Glutamatergic neuron (in vitro differentiated cells): ENCODE measurements around the gene PPM1M. TPM values are rescaled to one million over a fixed set of nuclear protein-coding genes. Genes with fewer than 3 reads are reported as not detected.

ENCODE experiments used
- DNase-seq: peaks from one replicate; pipeline ENCODE4 v3.0.0; 2022
- H3K27ac Mint-ChIP-seq: one replicate; pipeline ENCODE4 v1.8.0; 2020; ENCODE audit warnings: mild to moderate bottlenecking, mixed read lengths, inconsistent platforms; ENCODE audit not compliant: unreplicated experiment
- H3K27me3 Mint-ChIP-seq: one replicate; pipeline ENCODE4 v1.8.0; 2020; ENCODE audit warnings: mild to moderate bottlenecking, moderate library complexity, mixed read lengths, inconsistent platforms; ENCODE audit not compliant: unreplicated experiment
- H3K36me3 Mint-ChIP-seq: one replicate; pipeline ENCODE4 v1.8.0; 2020; ENCODE audit warnings: mild to moderate bottlenecking, mixed read lengths, inconsistent platforms; ENCODE audit not compliant: unreplicated experiment
- H3K4me1 Mint-ChIP-seq: one replicate; pipeline ENCODE4 v1.8.0; 2020; ENCODE audit warnings: mild to moderate bottlenecking, low read depth, mixed read lengths, inconsistent platforms; ENCODE audit not compliant: unreplicated experiment
- H3K4me3 Mint-ChIP-seq: one replicate; pipeline ENCODE4 v1.8.0; 2020; ENCODE audit warnings: mild to moderate bottlenecking, mixed read lengths, inconsistent platforms; ENCODE audit not compliant: unreplicated experiment
- H3K9me3 Mint-ChIP-seq: one replicate; pipeline ENCODE4 v1.8.0; 2020; ENCODE audit warnings: mild to moderate bottlenecking, moderate library complexity, mixed read lengths, inconsistent platforms; ENCODE audit not compliant: unreplicated experiment
- total RNA-seq: library from RNA; stranded (reverse); fragmentation: NEBNext Ultra II Directional; extraction: Animal tissue kit (Norgen Biotek cat#: 25700); gene quantifications from one replicate; pipeline ENCODE4 v1.2.1, GENCODE V29; 2021; ENCODE audit not compliant: unreplicated experiment
- TF ChIP-seq, protein P1 (sequence below): fragments of 200-600 bp; sonication (generic); IDR thresholded peaks from one replicate; pipeline ENCODE4 v1.5.0; 2021; ENCODE audit not compliant: partially characterized antibody, unreplicated experiment

Gene PPM1M
- total RNA-seq, 1 donor from 2014 or later = 7.8 TPM

DNA sequence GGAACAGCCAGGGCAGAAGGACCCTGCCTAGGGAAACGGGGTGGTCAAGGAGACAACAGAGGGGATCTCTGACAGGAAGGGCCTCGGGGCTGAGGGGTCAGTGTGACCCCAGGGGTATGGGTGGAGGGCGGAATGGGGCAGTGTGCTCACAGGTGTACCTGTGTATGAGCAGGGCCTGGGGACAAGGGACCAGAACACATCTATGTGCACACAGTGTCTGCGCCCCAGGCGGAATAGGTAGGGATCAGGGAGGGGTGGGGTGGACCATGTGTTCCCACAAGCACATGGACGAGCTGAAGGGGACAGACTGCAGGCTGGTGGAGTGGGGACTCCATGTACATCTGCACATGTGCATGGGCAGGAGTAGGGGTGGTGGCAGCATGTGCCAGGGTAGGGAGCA is 15.1 kb upstream of the PPM1M start:
- TF ChIP-seq, protein P1, sequence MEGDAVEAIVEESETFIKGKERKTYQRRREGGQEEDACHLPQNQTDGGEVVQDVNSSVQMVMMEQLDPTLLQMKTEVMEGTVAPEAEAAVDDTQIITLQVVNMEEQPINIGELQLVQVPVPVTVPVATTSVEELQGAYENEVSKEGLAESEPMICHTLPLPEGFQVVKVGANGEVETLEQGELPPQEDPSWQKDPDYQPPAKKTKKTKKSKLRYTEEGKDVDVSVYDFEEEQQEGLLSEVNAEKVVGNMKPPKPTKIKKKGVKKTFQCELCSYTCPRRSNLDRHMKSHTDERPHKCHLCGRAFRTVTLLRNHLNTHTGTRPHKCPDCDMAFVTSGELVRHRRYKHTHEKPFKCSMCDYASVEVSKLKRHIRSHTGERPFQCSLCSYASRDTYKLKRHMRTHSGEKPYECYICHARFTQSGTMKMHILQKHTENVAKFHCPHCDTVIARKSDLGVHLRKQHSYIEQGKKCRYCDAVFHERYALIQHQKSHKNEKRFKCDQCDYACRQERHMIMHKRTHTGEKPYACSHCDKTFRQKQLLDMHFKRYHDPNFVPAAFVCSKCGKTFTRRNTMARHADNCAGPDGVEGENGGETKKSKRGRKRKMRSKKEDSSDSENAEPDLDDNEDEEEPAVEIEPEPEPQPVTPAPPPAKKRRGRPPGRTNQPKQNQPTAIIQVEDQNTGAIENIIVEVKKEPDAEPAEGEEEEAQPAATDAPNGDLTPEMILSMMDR = no peak
- Mint-ChIP-seq H3K4me3 (no peak overlapping the region), H3K27me3 (peaks cover 13% of the 10 kb centered on the region), H3K27ac (no peak overlapping the region), H3K9me3 (peaks cover 5% of the 10 kb centered on the region), H3K36me3 (no peaks in the 10 kb centered on the region), H3K4me1 (peaks cover 16% of the 10 kb centered on the region)
- DNase-seq = no peak

DNA sequence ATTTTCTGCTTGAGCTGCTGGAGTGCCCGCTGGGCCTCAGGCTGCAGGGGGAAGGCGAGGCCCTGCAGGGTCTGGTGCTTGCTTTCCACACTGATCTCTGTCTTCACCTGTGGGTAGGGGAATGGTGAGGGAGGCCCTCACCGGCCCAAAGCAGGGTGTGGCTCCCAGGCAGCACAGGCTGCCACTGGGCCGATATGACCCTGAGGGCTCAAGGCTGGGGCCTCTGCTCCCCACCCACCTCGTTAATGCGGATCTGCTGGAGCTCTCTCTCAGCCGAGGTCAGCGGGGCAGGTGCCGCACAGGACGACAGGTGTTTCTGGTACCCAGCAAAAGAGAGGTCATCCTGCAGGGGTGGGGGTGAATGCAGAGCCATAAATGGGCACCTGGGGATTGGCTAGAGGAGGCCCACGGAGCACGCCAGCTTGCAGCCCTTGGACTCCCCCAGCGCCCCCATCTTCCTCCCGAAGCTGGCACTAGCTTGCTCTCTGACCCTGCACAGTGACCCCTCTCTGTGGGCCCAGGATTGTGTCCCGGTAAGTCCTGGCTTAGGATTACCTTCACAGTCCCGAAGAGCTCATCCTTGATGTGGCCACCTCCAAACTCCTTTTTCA is 14.6 kb upstream of the PPM1M start:
- peaks cover 13% of the 10 kb centered on the region for H3K27me3 Mint-ChIP-seq
- H3K9me3 Mint-ChIP-seq = peaks cover 5% of the 10 kb centered on the region
- no peak overlapping the region for H3K27ac Mint-ChIP-seq
- peaks cover 16% of the 10 kb centered on the region for H3K4me1 Mint-ChIP-seq
- no peaks in the 10 kb centered on the region for H3K36me3 Mint-ChIP-seq
- DNase-seq = no peak
- no peak overlapping the region for H3K4me3 Mint-ChIP-seq
- TF ChIP-seq, protein P1 = no peak

DNA sequence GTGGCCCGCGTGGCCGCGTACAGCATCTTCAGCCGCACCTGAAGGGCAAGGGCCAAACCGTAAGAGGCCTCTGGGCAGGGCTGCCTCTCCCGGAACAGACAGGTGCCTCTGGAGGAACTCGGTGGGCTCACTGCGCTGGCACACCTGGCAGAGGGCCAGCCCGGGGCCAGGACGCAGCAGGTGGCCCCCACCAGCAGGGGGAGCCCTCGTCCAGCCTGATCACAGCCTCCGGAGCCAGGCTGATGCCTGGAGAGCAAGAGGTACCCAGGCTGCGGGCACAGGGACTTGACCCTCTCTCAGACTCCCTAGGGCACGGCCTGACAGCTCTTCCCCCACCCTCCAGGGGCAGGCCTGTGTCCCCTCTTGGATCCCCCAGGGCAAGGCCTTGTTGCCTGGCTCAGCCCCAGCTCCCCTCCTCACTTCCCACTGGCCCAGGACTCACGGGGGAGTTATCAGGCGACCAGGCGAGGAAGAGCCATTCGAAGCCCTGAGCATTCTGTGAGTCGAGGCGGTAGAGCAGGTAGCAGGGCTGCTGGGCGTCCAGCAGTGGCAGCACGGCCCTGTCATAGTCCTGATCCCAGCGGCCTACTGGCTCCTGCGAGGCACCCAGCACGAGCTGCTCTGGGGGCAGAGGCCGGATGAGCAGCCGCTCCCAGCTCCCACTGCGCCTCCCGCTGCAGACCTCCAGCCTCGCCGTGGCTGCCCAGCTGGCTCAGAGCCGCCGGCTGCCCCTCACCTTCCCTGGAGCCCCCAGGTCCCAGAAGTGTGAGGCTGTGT is 13.9 kb upstream of the PPM1M start:
- Mint-ChIP-seq H3K27me3 (peaks cover 11% of the 10 kb centered on the region), H3K36me3 (no peaks in the 10 kb centered on the region), H3K4me1 (peaks cover 14% of the 10 kb centered on the region), H3K4me3 (peak overlapping the region; percentile 63), H3K27ac (peak overlapping the region; percentile 92), H3K9me3 (peaks cover 2% of the 10 kb centered on the region)
- TF ChIP-seq, protein P1 = peak; percentile 92
- DNase-seq = peak; percentile 79

DNA sequence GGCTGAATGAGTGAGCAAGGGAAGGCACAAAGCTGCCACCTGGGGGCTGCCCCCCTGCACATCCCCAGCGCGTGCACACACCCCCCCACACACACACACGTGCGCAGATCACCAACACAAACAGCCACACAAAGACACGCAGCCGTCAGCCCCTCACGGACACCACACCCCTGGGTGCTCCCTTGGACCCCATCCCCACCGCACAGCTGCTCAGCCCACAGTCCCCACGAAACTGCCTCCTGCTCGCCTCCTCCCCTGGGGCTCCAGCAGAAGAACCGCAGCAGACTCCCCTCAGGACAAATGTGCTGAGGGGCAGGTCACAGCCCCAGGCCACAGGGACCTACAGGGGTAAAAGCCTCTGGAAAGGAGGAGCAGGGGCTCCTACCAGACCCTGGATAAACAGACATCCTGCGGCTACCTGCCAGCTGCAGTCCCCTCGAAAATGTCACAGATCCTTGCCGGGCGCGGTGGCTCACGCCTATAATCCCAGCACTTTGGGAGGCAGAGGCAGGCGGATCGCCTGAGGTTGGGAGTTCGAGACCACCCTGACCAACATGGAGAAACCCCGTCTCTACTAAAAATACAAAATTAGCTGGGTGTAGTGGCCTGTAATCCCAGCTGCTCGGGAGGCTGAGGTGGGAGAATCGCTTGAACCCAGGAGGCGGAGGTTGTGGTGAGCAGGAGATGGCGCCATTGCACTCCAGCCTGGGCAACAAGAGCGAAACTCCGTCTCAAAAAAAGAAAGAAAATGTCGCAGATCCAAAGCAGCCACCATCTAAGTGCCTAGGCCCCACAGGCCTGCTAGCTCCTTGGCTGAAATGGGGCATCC is 13.1 kb upstream of the PPM1M start:
- Mint-ChIP-seq H3K4me1 (peaks cover 12% of the 10 kb centered on the region), H3K36me3 (no peaks in the 10 kb centered on the region), H3K9me3 (no peaks in the 10 kb centered on the region), H3K27me3 (peaks cover 11% of the 10 kb centered on the region), H3K27ac (peak overlapping the region; percentile 92), H3K4me3 (peak overlapping the region; percentile 49)
- no peak for DNase-seq
- TF ChIP-seq, protein P1 = peak; percentile 14
